CD4-positive, alpha-beta T cell treated with Interleukin-17A for 4 hours (primary cell): ENCODE results near the gene NTN1.
"Not testable (repeated sequence)": the region's sequence is repeated elsewhere in the genome, so short reads cannot be mapped to it uniquely, and the experiment has no call there.

ENCODE experiments used
- DNase-seq: peaks from one replicate; pipeline ENCODE4 v3.0.0-alpha.2; 2020; ENCODE audit warnings: mixed read lengths

Gene NTN1

DNA sequence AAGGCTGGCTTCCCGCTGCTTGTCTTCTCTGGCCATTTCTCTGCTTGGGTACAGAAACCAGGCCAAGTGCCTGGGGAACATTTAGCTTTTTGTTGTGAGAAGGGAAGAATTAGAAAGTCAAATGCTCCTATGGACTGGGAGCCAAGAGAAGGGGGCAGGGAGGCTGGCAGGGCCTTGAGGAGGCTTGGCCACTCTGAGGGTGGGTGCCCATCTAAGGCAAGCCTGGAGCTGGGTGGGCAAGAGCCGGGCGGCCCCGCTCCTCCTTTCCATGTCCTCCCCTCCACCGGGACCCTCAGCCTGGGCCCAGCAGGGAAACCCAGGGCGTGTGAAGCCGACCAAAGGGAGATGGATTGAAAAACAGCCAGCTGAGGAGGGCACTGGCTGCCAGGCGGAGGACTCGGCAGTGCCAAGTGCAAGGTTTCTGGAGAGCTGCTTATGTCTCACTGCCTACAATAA, 69.4 kb downstream of the NTN1 start:
- no peak for DNase-seq

GRCh38 chr17:9094193-9094592, 72.9 kb downstream of the NTN1 start:
- DNase-seq: no peak

DNA sequence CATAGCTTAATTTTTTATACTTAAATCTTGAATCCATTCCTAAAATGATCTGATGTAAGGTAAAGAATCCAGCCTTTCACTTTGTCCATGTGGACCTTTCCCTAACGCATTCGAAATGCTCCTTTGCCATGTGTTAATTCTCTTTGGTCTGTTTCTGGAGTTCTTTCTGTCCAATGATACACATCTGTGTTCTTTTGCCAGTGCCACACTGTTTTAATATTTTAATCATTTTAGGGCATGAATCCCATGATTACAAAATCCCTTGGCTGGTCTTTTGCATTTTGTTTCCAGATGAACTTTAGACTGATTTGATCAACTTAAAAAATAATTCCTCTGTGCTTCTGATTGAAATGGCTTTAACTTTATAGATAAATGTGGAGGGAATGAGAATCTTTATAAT, 74.1 kb downstream of the NTN1 start:
- no peak for DNase-seq

- DNase-seq: no peak
These were observed 77.0 kb downstream of the NTN1 start for GRCh38 chr17:9098242-9098825.

DNA sequence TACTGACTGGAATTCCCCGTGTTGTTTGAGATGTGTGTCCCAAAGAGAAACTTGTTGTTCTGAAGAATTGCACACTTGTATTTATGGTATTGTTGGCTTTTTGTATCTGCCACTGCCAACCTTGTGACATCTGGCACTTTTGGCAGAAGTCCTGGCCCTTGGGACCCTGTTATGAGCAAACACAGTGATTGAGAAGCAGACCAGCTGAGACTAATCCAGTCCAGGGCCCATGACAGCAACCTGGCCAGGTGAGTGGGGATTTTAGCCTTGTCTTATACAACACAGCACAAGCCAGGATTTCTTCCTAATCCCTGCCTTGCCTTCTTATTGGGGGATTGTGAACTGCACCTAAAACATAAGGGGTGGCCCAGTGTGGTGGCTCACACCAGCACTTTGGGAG, 80.0 kb downstream of the NTN1 start:
- DNase-seq: no peak

DNA sequence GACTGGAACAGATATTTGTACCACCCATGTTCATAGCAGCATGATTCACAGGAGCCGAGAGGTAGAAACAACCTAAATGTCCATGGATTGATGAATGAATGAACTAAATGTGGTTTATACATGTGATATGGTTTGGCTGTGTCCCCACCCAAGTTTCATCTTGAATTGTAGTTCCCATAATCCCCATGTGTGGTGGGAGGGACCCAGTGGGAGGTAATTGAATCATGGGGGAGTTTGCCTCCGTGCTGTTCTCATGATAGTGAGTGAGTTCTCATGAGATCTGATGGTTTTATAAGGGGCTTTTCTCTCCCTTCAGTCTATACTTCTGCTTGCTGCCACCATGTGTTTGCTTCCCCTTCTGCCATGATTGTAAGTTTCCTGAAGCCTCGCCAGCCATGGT, 81.9 kb downstream of the NTN1 start:
- DNase-seq: not testable (repeated sequence)

DNA sequence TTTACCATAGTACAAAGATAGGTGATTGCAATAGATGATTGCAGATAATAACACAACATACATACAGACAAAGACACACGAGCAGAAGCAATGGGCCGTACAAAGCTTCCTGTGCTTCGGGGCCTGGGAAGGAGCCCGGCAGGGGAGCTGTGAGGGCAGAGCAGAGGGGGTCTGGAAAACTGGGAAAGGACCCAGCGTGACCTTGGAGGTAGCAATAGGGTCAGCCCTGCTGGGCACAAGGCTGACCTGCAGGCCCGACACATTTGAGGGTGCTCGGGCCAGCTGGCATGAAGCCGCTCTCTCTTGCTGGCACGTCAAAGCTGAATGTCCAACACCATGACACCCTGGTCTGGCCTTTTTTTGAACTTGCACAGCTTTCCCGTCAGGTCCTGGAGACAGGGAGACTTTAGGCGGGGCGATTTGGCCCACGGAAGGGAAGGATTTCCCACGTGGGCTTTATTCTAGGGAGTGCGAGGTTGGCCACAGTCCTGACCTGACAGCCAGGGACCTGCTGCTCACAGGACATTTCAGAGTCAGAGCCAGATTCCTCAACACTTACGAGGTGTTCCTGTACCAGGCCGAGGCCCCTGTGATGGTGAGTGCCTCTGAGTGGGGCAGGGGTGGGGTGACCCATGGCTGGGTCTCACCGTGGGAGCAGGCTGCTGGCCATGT, 83.2 kb downstream of the NTN1 start:
- no peak for DNase-seq

DNA sequence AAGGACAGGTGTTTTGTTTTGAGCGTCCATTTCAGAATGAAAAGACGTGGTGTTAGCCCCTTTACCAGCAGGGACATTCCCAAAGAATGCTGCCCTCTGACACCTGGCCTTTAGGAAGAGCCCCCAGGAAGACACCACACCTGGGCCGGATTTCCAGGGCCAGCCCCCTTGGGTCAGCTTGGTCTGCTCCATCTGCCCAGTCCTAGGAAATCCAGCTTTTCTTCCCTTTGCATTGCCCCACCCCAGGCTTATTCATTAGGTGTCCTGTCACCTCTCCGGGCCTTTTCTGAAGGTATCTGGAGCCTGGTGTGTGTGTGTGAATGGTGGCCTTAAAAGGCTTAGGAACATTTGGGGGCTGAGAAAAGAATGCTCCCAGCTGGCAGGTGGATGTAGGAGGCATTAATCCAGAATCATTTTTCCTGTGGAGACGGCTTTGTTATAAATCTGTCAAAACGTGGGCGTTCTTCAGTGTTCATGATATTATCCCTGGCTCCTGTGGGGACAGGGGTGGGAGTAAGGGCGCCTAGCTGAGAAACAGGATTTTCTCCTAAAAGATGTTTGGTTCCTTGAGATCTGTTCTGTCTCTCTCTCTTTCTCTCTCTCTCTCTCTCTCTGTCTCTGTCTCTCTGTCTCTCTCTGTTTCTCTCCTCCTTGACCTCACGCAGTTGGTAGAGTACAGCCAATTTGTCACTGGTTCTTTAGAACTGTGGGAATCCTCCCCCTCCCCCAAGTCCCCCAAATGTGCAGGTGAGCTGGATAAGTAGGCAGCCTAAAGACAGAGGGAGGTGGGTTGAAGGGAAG, 84.0 kb downstream of the NTN1 start:
- DNase-seq: no peak

DNA sequence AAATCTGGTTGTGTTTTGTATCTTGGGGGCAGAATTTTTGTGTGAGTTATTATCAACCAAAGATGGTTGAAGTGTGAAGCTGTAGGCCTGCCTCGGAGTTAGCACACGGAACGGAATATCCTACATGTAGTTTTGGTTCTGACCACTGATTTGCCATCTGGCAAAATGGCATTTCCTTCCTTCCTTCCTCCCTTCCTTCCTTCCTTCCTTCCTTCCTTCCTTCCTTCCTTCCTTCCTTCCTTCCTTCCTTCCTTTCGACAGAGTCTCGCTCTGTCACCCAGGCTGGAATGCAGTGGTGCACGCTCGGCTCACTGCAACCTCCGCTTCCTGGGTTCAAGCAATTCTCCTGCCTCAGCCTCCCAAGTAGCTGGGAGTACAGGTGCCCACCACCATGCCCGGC, 85.0 kb downstream of the NTN1 start:
- not testable (repeated sequence) for DNase-seq

DNA sequence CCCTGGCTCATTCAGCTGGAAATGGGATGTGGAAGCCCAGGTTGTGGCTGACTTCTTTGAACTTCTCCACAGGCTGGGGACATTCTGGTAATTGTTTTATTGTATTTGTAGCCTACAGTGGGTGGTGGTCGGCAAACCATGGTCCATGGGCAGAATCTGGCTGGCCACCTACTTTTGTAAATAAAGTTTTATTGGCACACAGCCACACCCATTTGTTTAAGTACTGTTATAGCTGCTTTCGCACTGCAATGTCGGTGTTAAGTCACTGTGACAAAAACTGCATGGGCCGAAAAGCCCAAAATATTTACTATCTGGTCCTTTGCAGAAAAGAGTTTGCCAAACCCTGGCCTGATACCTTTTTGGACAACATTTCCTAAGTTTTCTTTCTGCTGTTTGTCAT, 86.2 kb downstream of the NTN1 start:
- no peak for DNase-seq

- no peak for DNase-seq
These were observed 86.8 kb downstream of the NTN1 start for GRCh38 chr17:9108146-9108545.

GRCh38 chr17:9109933-9110332, 88.6 kb downstream of the NTN1 start:
- DNase-seq: no peak

DNA sequence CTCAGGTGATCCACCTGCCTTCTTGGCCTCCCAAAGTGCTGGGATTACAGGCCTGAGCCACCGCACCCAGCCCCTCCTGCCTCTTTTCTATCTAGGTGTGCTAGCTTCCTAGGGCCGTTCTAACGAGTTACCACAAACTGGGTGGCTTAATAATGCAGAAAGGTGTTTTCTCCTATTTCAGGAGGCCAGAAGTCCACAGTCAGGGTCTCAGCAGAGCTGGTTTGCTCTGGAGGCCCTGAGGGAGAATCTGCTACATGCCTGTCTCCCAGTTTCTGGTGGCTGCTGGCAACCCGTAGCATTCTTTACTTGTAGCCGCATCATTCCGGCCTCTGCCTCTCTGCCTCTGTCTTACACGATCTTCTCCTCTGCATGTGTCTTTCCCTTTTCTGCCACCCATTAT, 89.2 kb downstream of the NTN1 start:
- DNase-seq: no peak

GRCh38 chr17:9115214-9116191, 94.2 kb downstream of the NTN1 start:
- DNase-seq: peak; percentile 55

- DNase-seq: no peak
These were observed 95.1 kb downstream of the NTN1 start for GRCh38 chr17:9116311-9116835.

- no peak for DNase-seq
These were observed 95.7 kb downstream of the NTN1 start for GRCh38 chr17:9116861-9117568.

GRCh38 chr17:9120471-9120870, 99.2 kb downstream of the NTN1 start:
- no peak for DNase-seq

DNA sequence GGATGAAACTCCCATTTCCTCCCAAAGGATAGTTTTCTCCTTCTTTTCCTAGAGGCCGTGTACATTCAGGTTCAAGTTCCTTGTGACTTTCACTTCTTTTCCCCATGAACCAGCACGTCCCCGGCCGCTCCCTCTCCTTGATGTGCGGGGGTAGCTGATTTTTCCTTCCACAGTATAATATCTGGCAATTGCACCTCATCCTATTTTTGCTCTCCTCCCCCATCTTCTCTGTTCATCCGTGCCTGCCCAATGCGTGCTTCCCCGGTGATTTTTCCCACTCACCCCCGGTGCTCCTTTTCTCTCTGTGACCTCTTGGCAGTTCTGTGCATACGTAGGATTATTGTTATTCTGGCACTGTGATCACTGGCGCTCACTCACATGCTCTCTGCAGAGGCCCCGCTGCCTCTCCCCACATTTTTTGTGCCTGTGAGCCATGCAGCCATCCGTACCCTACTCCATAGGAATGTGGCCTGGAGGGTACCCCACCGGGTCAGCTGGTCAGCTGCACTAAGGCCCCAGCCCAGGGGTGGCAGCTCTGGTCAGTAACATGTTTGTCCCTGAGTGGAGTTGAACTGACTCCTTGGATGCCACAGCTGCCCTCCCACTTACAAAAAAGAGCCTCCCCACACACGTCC, 100.0 kb downstream of the NTN1 start:
- DNase-seq: no peak

- no peak for DNase-seq
These were observed 102.6 kb downstream of the NTN1 start for GRCh38 chr17:9123594-9124553.

GRCh38 chr17:9124554-9124935, 103.2 kb downstream of the NTN1 start:
- no peak for DNase-seq
